ENCODE measurements around the gene TAS2R38. TPM values are rescaled to one million over a fixed set of nuclear protein-coding genes. Genes with fewer than 3 reads are reported as not detected.

The TAS2R38 gene
- total RNA-seq (2022; extraction: Qiagen RNA extraction; ENCODE audit: low read depth): not detected in 5 replicates

GRCh38 chr7:141973673-141974072 is at the start of gene TAS2R38:
Gene TAS2R38 (minus strand): TSS chr7:141973773. CDS start chr7:141973689, 84 bp downstream.

GRCh38 chr7:141946796-141947195 is 26.8 kb downstream of the TAS2R38 start, which contains the start of gene CLEC5A:
Gene CLEC5A (minus strand): TSS chr7:141946974. CDS start chr7:141946292, 682 bp downstream.

Other genes with a start within 250 kb of the TAS2R38 start
- 253 to 392 TPM (median 278 TPM) in 5 replicates for gene SSBP1, start 235.4 kb downstream of the TAS2R38 start, total RNA-seq (2022; extraction: Qiagen RNA extraction; ENCODE audit: low read depth)
- gene TAS2R3, start 209.7 kb downstream of the TAS2R38 start, total RNA-seq (2022; extraction: Qiagen RNA extraction; ENCODE audit: low read depth): not detected in 5 replicates
- 0.11 to 0.20 TPM (median 0.18 TPM) in 5 replicates for gene TAS2R4, start 197.1 kb downstream of the TAS2R38 start, total RNA-seq (2022; extraction: Qiagen RNA extraction; ENCODE audit: low read depth)
- 0.33 to 0.65 TPM (median 0.47 TPM) in 4 of 5 replicates, not detected in the other for gene TAS2R5, start 183.6 kb downstream of the TAS2R38 start, total RNA-seq (2022; extraction: Qiagen RNA extraction; ENCODE audit: low read depth)
- gene PRSS37, start 132.3 kb downstream of the TAS2R38 start, total RNA-seq (2022; extraction: Qiagen RNA extraction; ENCODE audit: low read depth): not detected in 5 replicates
- gene OR9A4, start 57.4 kb downstream of the TAS2R38 start, total RNA-seq (2022; extraction: Qiagen RNA extraction; ENCODE audit: low read depth): not detected in 5 replicates
- not detected in 5 replicates for gene CLEC5A, start 26.8 kb downstream of the TAS2R38 start, total RNA-seq (2022; extraction: Qiagen RNA extraction; ENCODE audit: low read depth)
- 0.33 to 0.67 TPM (median 0.53 TPM) in 5 replicates for gene MGAM, start 22.1 kb upstream of the TAS2R38 start, total RNA-seq (2022; extraction: Qiagen RNA extraction; ENCODE audit: low read depth)
- not detected in 5 replicates for gene MGAM2, start 137.9 kb upstream of the TAS2R38 start, total RNA-seq (2022; extraction: Qiagen RNA extraction; ENCODE audit: low read depth)

All from A549 treated with ZK216348 at 1 μM for 4 hours (cell line).